WTC11 (cell line): ENCODE measurements around the gene RPL10A. TPM values are rescaled to one million over a fixed set of nuclear protein-coding genes. Genes with fewer than 3 reads are reported as not detected.

Source experiments
- ATAC-seq: fragments of 200-7000 bp; cut with Tn5 transposase; 2 replicates; pipeline ENCODE4 v1.10.0; 2021; ENCODE audit warnings: mild to moderate bottlenecking, moderate library complexity
- CTCF ChIA-PET: fragments of 300-600 bp; sonication (Branson Sonifier 250); formaldehyde crosslinking; loops from one replicate; lab custom pipeline; 2021; ENCODE audit warnings: antibody characterized with exemption; lab: Charles Lee
- POLR2A ChIA-PET: fragments of 350-600 bp; sonication (Branson Sonifier 250); formaldehyde crosslinking; loops from one replicate; lab custom pipeline; 2021; ENCODE audit warnings: antibody characterized with exemption; lab: Charles Lee
- DNase-seq: peaks from one replicate; pipeline ENCODE4 v3.0.0; 2021; ENCODE audit warnings: low spot score
- H3K27ac Mint-ChIP-seq: 2 replicates; pipeline ENCODE4 v1.8.0; 2021; ENCODE audit warnings: mixed read lengths
- H3K27me3 Mint-ChIP-seq: 2 replicates; pipeline ENCODE4 v1.8.0; 2021; ENCODE audit warnings: low read depth, mild to moderate bottlenecking, moderate library complexity, mixed read lengths
- H3K36me3 Mint-ChIP-seq: 2 replicates; pipeline ENCODE4 v1.8.0; 2021; ENCODE audit warnings: mixed read lengths
- H3K4me1 Mint-ChIP-seq: 2 replicates; pipeline ENCODE4 v1.8.0; 2022; ENCODE audit warnings: mixed read lengths
- H3K4me3 Mint-ChIP-seq: 2 replicates; pipeline ENCODE4 v1.8.0; 2021; ENCODE audit warnings: mild to moderate bottlenecking, moderate library complexity, mixed read lengths
- H3K9me3 Mint-ChIP-seq: 2 replicates; pipeline ENCODE4 v1.8.0; 2021; ENCODE audit warnings: mixed read lengths
- CREB1 ChIP-seq: sonication (generic); formaldehyde crosslinking; IDR thresholded peaks from 2 replicates; pipeline ENCODE4 v1.8.0; 2023; ENCODE audit warnings: mild to moderate bottlenecking, missing genetic modification reagents
- CREM ChIP-seq: sonication (generic); formaldehyde crosslinking; IDR thresholded peaks from 2 replicates; pipeline ENCODE4 v1.8.1; 2022; ENCODE audit warnings: mild to moderate bottlenecking, missing genetic modification reagents, moderate library complexity
- EMX1 ChIP-seq: fragments of 250-450 bp; sonication (Bioruptor Pico); IDR thresholded peaks from 2 replicates; pipeline ENCODE4 v1.8.0; 2021; ENCODE audit warnings: mild to moderate bottlenecking
- ETV6 ChIP-seq: sonication (generic); formaldehyde crosslinking; IDR thresholded peaks from 2 replicates; pipeline ENCODE4 v1.8.1; 2022; ENCODE audit warnings: mild to moderate bottlenecking, missing genetic modification reagents
- FOXK1 ChIP-seq: sonication (generic); formaldehyde crosslinking; IDR thresholded peaks from 2 replicates; pipeline ENCODE4 v1.8.0; 2022; ENCODE audit warnings: mild to moderate bottlenecking, moderate library complexity, missing genetic modification reagents
- FOXP1 ChIP-seq: sonication (generic); formaldehyde crosslinking; IDR thresholded peaks from 2 replicates; pipeline ENCODE4 v1.8.0; 2022; ENCODE audit warnings: missing genetic modification reagents, mild to moderate bottlenecking, moderate library complexity, borderline replicate concordance
- JAZF1 ChIP-seq: fragments of 250-450 bp; sonication (Bioruptor Pico); IDR thresholded peaks from 2 replicates; pipeline ENCODE4 v1.9.0; 2021; ENCODE audit warnings: moderate library complexity, mild to moderate bottlenecking, inconsistent platforms
- MYBL2 ChIP-seq: sonication (generic); formaldehyde crosslinking; IDR thresholded peaks from 2 replicates; pipeline ENCODE4 v1.8.1; 2023; ENCODE audit warnings: mild to moderate bottlenecking, moderate library complexity, missing genetic modification reagents
- NFATC4 ChIP-seq: fragments of 250-450 bp; sonication (Bioruptor Pico); IDR thresholded peaks from 2 replicates; pipeline ENCODE4 v1.9.0; 2021; ENCODE audit warnings: mild to moderate bottlenecking
- NR1H2 ChIP-seq: sonication (generic); formaldehyde crosslinking; IDR thresholded peaks from 2 replicates; pipeline ENCODE4 v1.9.0; 2021; ENCODE audit warnings: mild to moderate bottlenecking, moderate library complexity, missing genetic modification reagents
- NR2C2 ChIP-seq: sonication (generic); formaldehyde crosslinking; IDR thresholded peaks from 2 replicates; pipeline ENCODE4 v1.8.0; 2022; ENCODE audit warnings: mild to moderate bottlenecking, missing genetic modification reagents
- NR3C1 ChIP-seq: sonication (generic); formaldehyde crosslinking; conservative IDR thresholded peaks from 2 replicates; pipeline ENCODE4 v1.8.1; 2023; ENCODE audit warnings: low read depth, mild to moderate bottlenecking, missing genetic modification reagents
- PRRX2 ChIP-seq: fragments of 250-450 bp; sonication (Bioruptor Pico); IDR thresholded peaks from 2 replicates; pipeline ENCODE4 v1.8.0; 2021; ENCODE audit warnings: mild to moderate bottlenecking
- RORB ChIP-seq: fragments of 250-450 bp; sonication (Bioruptor Pico); IDR thresholded peaks from 2 replicates; pipeline ENCODE4 v1.9.0; 2021; ENCODE audit warnings: mild to moderate bottlenecking
- TCF7 ChIP-seq: sonication (generic); formaldehyde crosslinking; IDR thresholded peaks from 2 replicates; pipeline ENCODE4 v1.8.0; 2022; ENCODE audit warnings: mild to moderate bottlenecking, low read depth, missing genetic modification reagents, moderate library complexity
- ZBTB21 ChIP-seq: sonication (generic); formaldehyde crosslinking; IDR thresholded peaks from 2 replicates; pipeline ENCODE4 v1.8.1; 2023; ENCODE audit warnings: mild to moderate bottlenecking, missing genetic modification reagents, borderline replicate concordance
- ZNF219 ChIP-seq: sonication (generic); formaldehyde crosslinking; IDR thresholded peaks from 2 replicates; pipeline ENCODE4 v1.8.0; 2023; ENCODE audit warnings: missing genetic modification reagents, mild to moderate bottlenecking, borderline replicate concordance
- ZNF232 ChIP-seq: sonication (generic); formaldehyde crosslinking; IDR thresholded peaks from 2 replicates; pipeline ENCODE4 v1.8.0; 2022; ENCODE audit warnings: mild to moderate bottlenecking, missing genetic modification reagents
- ZNF396 ChIP-seq: fragments of 250-450 bp; sonication (Bioruptor Pico); IDR thresholded peaks from 2 replicates; pipeline ENCODE4 v1.8.0; 2021; ENCODE audit warnings: mild to moderate bottlenecking, moderate library complexity, borderline replicate concordance
- ZNF416 ChIP-seq: fragments of 250-450 bp; sonication (Bioruptor Pico); IDR thresholded peaks from 2 replicates; pipeline ENCODE4 v1.9.0; 2021; ENCODE audit warnings: mild to moderate bottlenecking, inconsistent platforms
- ZNF532 ChIP-seq: fragments of 250-450 bp; sonication (Bioruptor Pico); IDR thresholded peaks from 2 replicates; pipeline ENCODE4 v1.9.0; 2021; ENCODE audit warnings: mild to moderate bottlenecking, borderline replicate concordance
- ZNF671 ChIP-seq: fragments of 250-450 bp; sonication (Bioruptor Pico); IDR thresholded peaks from 2 replicates; pipeline ENCODE4 v1.8.0; 2021; ENCODE audit warnings: mild to moderate bottlenecking
- total RNA-seq: library from RNA; stranded (reverse); gene quantifications from 3 replicates; pipeline ENCODE4 v1.2.3, GENCODE V29; 2021
- TF ChIP-seq, protein P1 (sequence below): fragments of 250-450 bp; sonication (Bioruptor Pico); IDR thresholded peaks from 2 replicates; pipeline ENCODE4 v1.9.0; 2021; ENCODE audit warnings: mild to moderate bottlenecking
- TF ChIP-seq, protein P2 (sequence below): sonication (generic); formaldehyde crosslinking; IDR thresholded peaks from 2 replicates; pipeline ENCODE4 v1.8.0; 2023; ENCODE audit warnings: mild to moderate bottlenecking, missing genetic modification reagents
- TF ChIP-seq, protein P3 (sequence below): fragments of 250-450 bp; sonication (Bioruptor Pico); IDR thresholded peaks from 2 replicates; pipeline ENCODE4 v1.9.0; 2021; ENCODE audit warnings: moderate library complexity, mild to moderate bottlenecking, inconsistent platforms, borderline replicate concordance
- TF ChIP-seq, protein P4 (sequence below): fragments of 250-450 bp; sonication (Bioruptor Pico); IDR thresholded peaks from 2 replicates; pipeline ENCODE4 v1.8.0; 2021; ENCODE audit warnings: mild to moderate bottlenecking

Gene RPL10A
- total RNA-seq, 1 experiment from 2014 or later = 1,829 TPM

DNA sequence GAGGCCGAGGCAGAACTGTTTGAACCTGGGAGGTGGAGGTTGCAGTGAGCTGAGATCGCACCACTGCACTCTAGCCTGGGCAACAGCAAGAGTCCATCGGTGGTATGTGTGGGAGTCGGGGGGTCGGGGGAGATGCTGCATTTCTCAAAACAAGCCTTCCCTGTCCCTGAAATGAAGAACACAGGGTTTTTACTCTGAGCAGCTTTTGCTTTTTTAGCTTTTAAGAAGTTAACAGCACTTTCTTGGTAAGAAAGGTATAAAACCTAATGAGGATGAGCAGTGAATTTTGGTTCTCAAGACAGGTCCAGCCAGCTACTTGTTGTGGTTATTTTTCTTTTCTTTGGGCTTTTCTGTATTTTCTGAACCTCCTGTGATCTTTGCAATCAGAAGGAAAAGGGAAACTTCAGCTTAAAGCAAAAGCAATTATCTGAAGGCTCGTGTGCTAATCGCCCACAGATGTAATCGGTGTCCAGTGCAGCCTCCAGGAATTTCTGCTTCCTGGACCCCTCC, 3.7 kb downstream of the RPL10A start (continued):
- TF ChIP-seq, protein P1, sequence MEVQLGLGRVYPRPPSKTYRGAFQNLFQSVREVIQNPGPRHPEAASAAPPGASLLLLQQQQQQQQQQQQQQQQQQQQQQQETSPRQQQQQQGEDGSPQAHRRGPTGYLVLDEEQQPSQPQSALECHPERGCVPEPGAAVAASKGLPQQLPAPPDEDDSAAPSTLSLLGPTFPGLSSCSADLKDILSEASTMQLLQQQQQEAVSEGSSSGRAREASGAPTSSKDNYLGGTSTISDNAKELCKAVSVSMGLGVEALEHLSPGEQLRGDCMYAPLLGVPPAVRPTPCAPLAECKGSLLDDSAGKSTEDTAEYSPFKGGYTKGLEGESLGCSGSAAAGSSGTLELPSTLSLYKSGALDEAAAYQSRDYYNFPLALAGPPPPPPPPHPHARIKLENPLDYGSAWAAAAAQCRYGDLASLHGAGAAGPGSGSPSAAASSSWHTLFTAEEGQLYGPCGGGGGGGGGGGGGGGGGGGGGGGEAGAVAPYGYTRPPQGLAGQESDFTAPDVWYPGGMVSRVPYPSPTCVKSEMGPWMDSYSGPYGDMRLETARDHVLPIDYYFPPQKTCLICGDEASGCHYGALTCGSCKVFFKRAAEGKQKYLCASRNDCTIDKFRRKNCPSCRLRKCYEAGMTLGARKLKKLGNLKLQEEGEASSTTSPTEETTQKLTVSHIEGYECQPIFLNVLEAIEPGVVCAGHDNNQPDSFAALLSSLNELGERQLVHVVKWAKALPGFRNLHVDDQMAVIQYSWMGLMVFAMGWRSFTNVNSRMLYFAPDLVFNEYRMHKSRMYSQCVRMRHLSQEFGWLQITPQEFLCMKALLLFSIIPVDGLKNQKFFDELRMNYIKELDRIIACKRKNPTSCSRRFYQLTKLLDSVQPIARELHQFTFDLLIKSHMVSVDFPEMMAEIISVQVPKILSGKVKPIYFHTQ = no peak; the same call in 1 of the 2 replicates
- TF ChIP-seq NR1H2 (no peak), RORB (CRISPR knock-in tag) (no peak), TCF7 (CRISPR knock-in tag) (no peak), ZNF219 (CRISPR knock-in tag) (no peak), NR3C1 (no peak), NR2C2 (CRISPR knock-in tag) (no peak), JAZF1 (no peak), ZNF396 (CRISPR knock-in tag) (no peak), ZNF232 (CRISPR knock-in tag) (no peak), ZBTB21 (no peak), NFATC4 (peak; percentile 15; the same call in 1 of the 2 replicates), CREM (CRISPR knock-in tag) (no peak), FOXP1 (CRISPR knock-in tag) (no peak), ETV6 (no peak), MYBL2 (no peak), CREB1 (CRISPR knock-in tag) (no peak)
- TF ChIP-seq, protein P2, sequence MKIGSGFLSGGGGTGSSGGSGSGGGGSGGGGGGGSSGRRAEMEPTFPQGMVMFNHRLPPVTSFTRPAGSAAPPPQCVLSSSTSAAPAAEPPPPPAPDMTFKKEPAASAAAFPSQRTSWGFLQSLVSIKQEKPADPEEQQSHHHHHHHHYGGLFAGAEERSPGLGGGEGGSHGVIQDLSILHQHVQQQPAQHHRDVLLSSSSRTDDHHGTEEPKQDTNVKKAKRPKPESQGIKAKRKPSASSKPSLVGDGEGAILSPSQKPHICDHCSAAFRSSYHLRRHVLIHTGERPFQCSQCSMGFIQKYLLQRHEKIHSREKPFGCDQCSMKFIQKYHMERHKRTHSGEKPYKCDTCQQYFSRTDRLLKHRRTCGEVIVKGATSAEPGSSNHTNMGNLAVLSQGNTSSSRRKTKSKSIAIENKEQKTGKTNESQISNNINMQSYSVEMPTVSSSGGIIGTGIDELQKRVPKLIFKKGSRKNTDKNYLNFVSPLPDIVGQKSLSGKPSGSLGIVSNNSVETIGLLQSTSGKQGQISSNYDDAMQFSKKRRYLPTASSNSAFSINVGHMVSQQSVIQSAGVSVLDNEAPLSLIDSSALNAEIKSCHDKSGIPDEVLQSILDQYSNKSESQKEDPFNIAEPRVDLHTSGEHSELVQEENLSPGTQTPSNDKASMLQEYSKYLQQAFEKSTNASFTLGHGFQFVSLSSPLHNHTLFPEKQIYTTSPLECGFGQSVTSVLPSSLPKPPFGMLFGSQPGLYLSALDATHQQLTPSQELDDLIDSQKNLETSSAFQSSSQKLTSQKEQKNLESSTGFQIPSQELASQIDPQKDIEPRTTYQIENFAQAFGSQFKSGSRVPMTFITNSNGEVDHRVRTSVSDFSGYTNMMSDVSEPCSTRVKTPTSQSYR (CRISPR knock-in tag) = no peak
- TF ChIP-seq, protein P3, sequence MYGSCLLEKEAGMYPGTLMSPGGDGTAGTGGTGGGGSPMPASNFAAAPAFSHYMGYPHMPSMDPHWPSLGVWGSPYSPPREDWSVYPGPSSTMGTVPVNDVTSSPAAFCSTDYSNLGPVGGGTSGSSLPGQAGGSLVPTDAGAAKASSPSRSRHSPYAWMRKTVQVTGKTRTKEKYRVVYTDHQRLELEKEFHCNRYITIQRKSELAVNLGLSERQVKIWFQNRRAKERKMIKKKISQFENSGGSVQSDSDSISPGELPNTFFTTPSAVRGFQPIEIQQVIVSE (CRISPR knock-in tag) = no peak

GRCh38 chr6:35473075-35473849, 5.1 kb downstream of the RPL10A start:
- peak; percentile 5 for ATAC-seq
- Mint-ChIP-seq H3K27ac (peak overlapping the region; percentile 73), H3K27me3 (peaks cover 5% of the 10 kb centered on the region), H3K4me3 (no peak overlapping the region; the same call in 1 of the 2 replicates), H3K9me3 (no peaks in the 10 kb centered on the region), H3K4me1 (peaks cover 46% of the 10 kb centered on the region), H3K36me3 (peaks cover 58% of the 10 kb centered on the region)
- DNase-seq = no peak
- CTCF ChIA-PET = interaction anchor here (0.6 to 1.5 kb wide), 8 partner anchors 13 to 263 kb away, joined by 3 to 9 read pairs (median 5); no protein-coding TSS in a partner anchor
- POLR2A ChIA-PET = interaction anchor here (0.5 to 7.9 kb wide), 15 partner anchors 8 to 961 kb away, joined by 3 to 54 read pairs (median 4); partner anchors contain the start of gene TEAD3
- 0 out of 2 replicates have a peak, but pooled peaks have one; percentile 39 for TF ChIP-seq EMX1 (CRISPR knock-in tag)
- TF ChIP-seq ZNF671 = peak; percentile 86; the same call in 1 of the 2 replicates
- peak; percentile 72; the same call in 1 of the 2 replicates for TF ChIP-seq ZNF532 (CRISPR knock-in tag)
- TF ChIP-seq ZNF416 = peak; percentile 88
- TF ChIP-seq PRRX2 (CRISPR knock-in tag) = peak; percentile 80; the same call in 1 of the 2 replicates
- TF ChIP-seq FOXK1 (CRISPR knock-in tag) = no peak
- TF ChIP-seq CREB1 (CRISPR knock-in tag) = 0 out of 2 replicates have a peak, but pooled peaks have one; percentile 46
- TF ChIP-seq, protein P4, sequence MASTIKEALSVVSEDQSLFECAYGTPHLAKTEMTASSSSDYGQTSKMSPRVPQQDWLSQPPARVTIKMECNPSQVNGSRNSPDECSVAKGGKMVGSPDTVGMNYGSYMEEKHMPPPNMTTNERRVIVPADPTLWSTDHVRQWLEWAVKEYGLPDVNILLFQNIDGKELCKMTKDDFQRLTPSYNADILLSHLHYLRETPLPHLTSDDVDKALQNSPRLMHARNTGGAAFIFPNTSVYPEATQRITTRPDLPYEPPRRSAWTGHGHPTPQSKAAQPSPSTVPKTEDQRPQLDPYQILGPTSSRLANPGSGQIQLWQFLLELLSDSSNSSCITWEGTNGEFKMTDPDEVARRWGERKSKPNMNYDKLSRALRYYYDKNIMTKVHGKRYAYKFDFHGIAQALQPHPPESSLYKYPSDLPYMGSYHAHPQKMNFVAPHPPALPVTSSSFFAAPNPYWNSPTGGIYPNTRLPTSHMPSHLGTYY (CRISPR knock-in tag) = 0 out of 2 replicates have a peak, but pooled peaks have one; percentile 36
